ENCODE results near the gene SLMAP. TPM values are rescaled to one million over a fixed set of nuclear protein-coding genes. Genes with fewer than 3 reads are reported as not detected.

The SLMAP gene
- total RNA-seq, 2 donors from 2014 or later: 221 to 239 TPM

GRCh38 chr3:57935539-57935938 lies 179.4 kb downstream of the SLMAP start:
- TF ChIP-seq CTCF (IDR thresholded peaks at IDR 0.05): no peak
- Histone ChIP-seq H3K4me3 (no peak overlapping the region), H3K4me1 (ENCODE audit: control insufficient read depth in 1 of 2, low read depth in 2 of 2) (peaks cover 0 to 6% of the 10 kb centered on the region in 2 donors), H3K27ac (no peak overlapping the region), H3K9me3 (no peaks in the 10 kb centered on the region), H3K27me3 (replicated peaks; ENCODE audit: insufficient read depth) (no peaks in the 10 kb centered on the region), H3K36me3 (peaks cover under 1% of the 10 kb centered on the region)
- ATAC-seq (ENCODE audit: insufficient number of reproducible peaks, low FRiP score, low read depth) (no peak), DNase-seq (ENCODE audit: low spot score) (no peak)

- Histone ChIP-seq H3K27ac (no peak overlapping the region), H3K4me3 (no peak overlapping the region), H3K36me3 (no peaks in the 10 kb centered on the region), H3K4me1 (ENCODE audit: control insufficient read depth in 1 of 2, low read depth in 2 of 2) (peaks cover 4 to 12% of the 10 kb centered on the region in 2 donors), H3K9me3 (no peaks in the 10 kb centered on the region), H3K27me3 (replicated peaks; ENCODE audit: insufficient read depth) (no peaks in the 10 kb centered on the region)
- no peak for DNase-seq (ENCODE audit: low spot score)
- no peak for ATAC-seq (ENCODE audit: insufficient number of reproducible peaks, low FRiP score, low read depth)
- no peak for TF ChIP-seq CTCF (IDR thresholded peaks at IDR 0.05)
Observed at GRCh38 chr3:57937092-57937491, 181.0 kb downstream of the SLMAP start.

- Histone ChIP-seq H3K4me1 (ENCODE audit: control insufficient read depth in 1 of 2, low read depth in 2 of 2) (peaks cover 21 to 39% of the 10 kb centered on the region in 2 donors), H3K36me3 (no peaks in the 10 kb centered on the region), H3K27ac (no peak overlapping the region), H3K9me3 (no peaks in the 10 kb centered on the region), H3K27me3 (replicated peaks; ENCODE audit: insufficient read depth) (no peaks in the 10 kb centered on the region), H3K4me3 (no peak overlapping the region)
- ATAC-seq (ENCODE audit: insufficient number of reproducible peaks, low FRiP score, low read depth) (no peak), DNase-seq (ENCODE audit: low spot score) (no peak)
- TF ChIP-seq CTCF (IDR thresholded peaks at IDR 0.05): no peak
Observed at GRCh38 chr3:57939775-57940174, 183.7 kb downstream of the SLMAP start.

- H3K9me3 ChIP-seq: no peaks in the 10 kb centered on the region
- no peaks in the 10 kb centered on the region for H3K36me3 ChIP-seq
- no peaks in the 10 kb centered on the region for H3K27me3 ChIP-seq (replicated peaks; ENCODE audit: insufficient read depth)
- no peak overlapping the region for H3K4me3 ChIP-seq
- H3K4me1 ChIP-seq (ENCODE audit: control insufficient read depth in 1 of 2, low read depth in 2 of 2): peaks cover 21 to 47% of the 10 kb centered on the region in 2 donors
- no peak for TF ChIP-seq CTCF (IDR thresholded peaks at IDR 0.05)
- DNase-seq (ENCODE audit: low spot score): no peak
- no peak for ATAC-seq (ENCODE audit: insufficient number of reproducible peaks, low FRiP score, low read depth)
- H3K27ac ChIP-seq: peak overlapping the region; percentile 62 to 72
Observed at GRCh38 chr3:57942388-57942787, 186.3 kb downstream of the SLMAP start.

GRCh38 chr3:57942872-57943283 lies 186.8 kb downstream of the SLMAP start:
- ATAC-seq (ENCODE audit: insufficient number of reproducible peaks, low FRiP score, low read depth) (peak; percentile 56), DNase-seq (ENCODE audit: low spot score) (no peak)
- Histone ChIP-seq H3K27ac (peak overlapping the region; percentile 62 to 72), H3K9me3 (no peaks in the 10 kb centered on the region), H3K36me3 (no peaks in the 10 kb centered on the region), H3K4me1 (ENCODE audit: control insufficient read depth in 1 of 2, low read depth in 2 of 2) (peaks cover 21 to 49% of the 10 kb centered on the region in 2 donors), H3K4me3 (no peak overlapping the region), H3K27me3 (replicated peaks; ENCODE audit: insufficient read depth) (no peaks in the 10 kb centered on the region)
- TF ChIP-seq CTCF (IDR thresholded peaks at IDR 0.05): no peak
